ENCODE results near the gene DMRTA2. TPM values are rescaled to one million over a fixed set of nuclear protein-coding genes. Genes with fewer than 3 reads are reported as not detected.
A peak's percentile ranks its signal among the peaks of the same experiment; 100 is the strongest.

The DMRTA2 gene
- total RNA-seq, 1 donor from 2014 or later, result not detected

DNA sequence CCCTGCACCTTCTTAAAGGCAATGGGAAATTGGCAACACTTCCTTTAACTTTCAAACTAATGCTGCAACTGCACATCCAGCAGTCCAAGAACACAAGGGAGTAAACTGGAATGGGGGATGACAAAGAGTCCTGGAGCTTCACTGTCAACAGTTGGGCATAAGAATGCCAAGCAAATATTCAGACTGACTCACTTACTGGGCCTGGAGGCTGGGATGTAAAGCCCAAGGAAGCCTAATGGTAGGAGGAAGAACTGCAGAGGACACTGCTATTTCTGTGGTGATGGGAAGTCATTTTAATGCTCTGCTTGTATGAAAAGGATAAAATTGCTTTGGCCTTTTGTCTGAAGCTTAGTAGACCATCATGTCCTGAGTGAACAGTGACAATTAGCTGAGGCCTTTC is 15.7 kb upstream of the DMRTA2 start:
- no peaks in the 10 kb centered on the region for H3K9me3 Mint-ChIP-seq (ENCODE audit: unreplicated experiment)
- no peak overlapping the region for H3K27ac Mint-ChIP-seq (ENCODE audit: unreplicated experiment)
- no peak overlapping the region for H3K4me3 Mint-ChIP-seq (ENCODE audit: unreplicated experiment)
- peaks cover 10% of the 10 kb centered on the region for H3K36me3 Mint-ChIP-seq (ENCODE audit: low read depth, unreplicated experiment)
- TF ChIP-seq, protein P1, sequence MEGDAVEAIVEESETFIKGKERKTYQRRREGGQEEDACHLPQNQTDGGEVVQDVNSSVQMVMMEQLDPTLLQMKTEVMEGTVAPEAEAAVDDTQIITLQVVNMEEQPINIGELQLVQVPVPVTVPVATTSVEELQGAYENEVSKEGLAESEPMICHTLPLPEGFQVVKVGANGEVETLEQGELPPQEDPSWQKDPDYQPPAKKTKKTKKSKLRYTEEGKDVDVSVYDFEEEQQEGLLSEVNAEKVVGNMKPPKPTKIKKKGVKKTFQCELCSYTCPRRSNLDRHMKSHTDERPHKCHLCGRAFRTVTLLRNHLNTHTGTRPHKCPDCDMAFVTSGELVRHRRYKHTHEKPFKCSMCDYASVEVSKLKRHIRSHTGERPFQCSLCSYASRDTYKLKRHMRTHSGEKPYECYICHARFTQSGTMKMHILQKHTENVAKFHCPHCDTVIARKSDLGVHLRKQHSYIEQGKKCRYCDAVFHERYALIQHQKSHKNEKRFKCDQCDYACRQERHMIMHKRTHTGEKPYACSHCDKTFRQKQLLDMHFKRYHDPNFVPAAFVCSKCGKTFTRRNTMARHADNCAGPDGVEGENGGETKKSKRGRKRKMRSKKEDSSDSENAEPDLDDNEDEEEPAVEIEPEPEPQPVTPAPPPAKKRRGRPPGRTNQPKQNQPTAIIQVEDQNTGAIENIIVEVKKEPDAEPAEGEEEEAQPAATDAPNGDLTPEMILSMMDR (IDR thresholded peaks at IDR 0.05; ENCODE audit: unreplicated experiment), result peak; percentile 20
- peaks cover 2% of the 10 kb centered on the region for H3K4me1 Mint-ChIP-seq (ENCODE audit: unreplicated experiment)
- DNase-seq (ENCODE audit: low spot score), result no peak
- peaks cover 4% of the 10 kb centered on the region for H3K27me3 Mint-ChIP-seq (ENCODE audit: unreplicated experiment)

DNA sequence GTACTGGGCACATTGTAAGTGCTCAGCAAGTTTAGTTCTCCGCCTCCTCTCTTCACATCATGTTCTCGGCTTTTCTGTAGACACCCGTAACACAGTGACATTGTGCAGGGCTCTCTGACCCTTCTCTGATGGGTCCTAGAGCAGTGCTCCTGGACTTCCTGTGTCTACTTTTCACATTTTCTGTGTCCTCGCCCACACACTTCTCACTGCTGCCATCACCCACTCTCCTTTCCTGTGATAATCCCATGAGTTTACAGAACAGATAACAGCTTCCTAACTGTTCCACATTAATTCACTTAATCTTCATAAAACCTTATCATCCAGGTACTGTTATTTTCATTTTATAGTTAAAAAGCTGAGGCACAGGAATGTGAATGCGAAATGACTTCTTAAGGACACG is 13.2 kb upstream of the DMRTA2 start:
- Mint-ChIP-seq H3K4me3 (ENCODE audit: unreplicated experiment) (no peak overlapping the region), H3K27ac (ENCODE audit: unreplicated experiment) (no peak overlapping the region), H3K36me3 (ENCODE audit: low read depth, unreplicated experiment) (peaks cover 12% of the 10 kb centered on the region), H3K27me3 (ENCODE audit: unreplicated experiment) (peaks cover 14% of the 10 kb centered on the region), H3K9me3 (ENCODE audit: unreplicated experiment) (no peaks in the 10 kb centered on the region), H3K4me1 (ENCODE audit: unreplicated experiment) (no peaks in the 10 kb centered on the region)
- TF ChIP-seq, protein P1 (IDR thresholded peaks at IDR 0.05; ENCODE audit: unreplicated experiment), result no peak
- no peak for DNase-seq (ENCODE audit: low spot score)

DNA sequence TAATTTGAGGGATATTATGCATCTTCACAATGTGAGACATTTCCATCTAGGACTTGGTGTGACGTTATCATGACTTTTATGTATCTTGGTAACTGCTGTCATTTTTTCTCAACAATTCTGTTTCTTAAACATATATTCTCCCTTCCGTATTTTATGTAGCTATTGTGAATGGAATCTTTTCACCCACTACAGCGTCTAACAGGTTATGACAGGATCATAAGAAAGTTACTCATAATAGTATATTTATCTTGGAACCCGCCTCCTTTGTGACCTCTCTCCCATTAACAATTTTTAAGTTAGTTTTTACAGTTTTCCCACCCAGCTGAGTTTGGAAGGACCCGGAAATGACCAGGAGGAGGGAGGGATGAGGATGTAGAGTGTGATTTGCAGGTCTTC is 6.8 kb upstream of the DMRTA2 start:
- H3K27me3 Mint-ChIP-seq (ENCODE audit: unreplicated experiment), result peaks cover 32% of the 10 kb centered on the region
- no peak overlapping the region for H3K27ac Mint-ChIP-seq (ENCODE audit: unreplicated experiment)
- no peak for DNase-seq (ENCODE audit: low spot score)
- H3K4me1 Mint-ChIP-seq (ENCODE audit: unreplicated experiment), result peaks cover 28% of the 10 kb centered on the region
- TF ChIP-seq, protein P1 (IDR thresholded peaks at IDR 0.05; ENCODE audit: unreplicated experiment), result no peak
- H3K4me3 Mint-ChIP-seq (ENCODE audit: unreplicated experiment), result no peak overlapping the region
- no peaks in the 10 kb centered on the region for H3K9me3 Mint-ChIP-seq (ENCODE audit: unreplicated experiment)
- peaks cover 8% of the 10 kb centered on the region for H3K36me3 Mint-ChIP-seq (ENCODE audit: low read depth, unreplicated experiment)

DNA sequence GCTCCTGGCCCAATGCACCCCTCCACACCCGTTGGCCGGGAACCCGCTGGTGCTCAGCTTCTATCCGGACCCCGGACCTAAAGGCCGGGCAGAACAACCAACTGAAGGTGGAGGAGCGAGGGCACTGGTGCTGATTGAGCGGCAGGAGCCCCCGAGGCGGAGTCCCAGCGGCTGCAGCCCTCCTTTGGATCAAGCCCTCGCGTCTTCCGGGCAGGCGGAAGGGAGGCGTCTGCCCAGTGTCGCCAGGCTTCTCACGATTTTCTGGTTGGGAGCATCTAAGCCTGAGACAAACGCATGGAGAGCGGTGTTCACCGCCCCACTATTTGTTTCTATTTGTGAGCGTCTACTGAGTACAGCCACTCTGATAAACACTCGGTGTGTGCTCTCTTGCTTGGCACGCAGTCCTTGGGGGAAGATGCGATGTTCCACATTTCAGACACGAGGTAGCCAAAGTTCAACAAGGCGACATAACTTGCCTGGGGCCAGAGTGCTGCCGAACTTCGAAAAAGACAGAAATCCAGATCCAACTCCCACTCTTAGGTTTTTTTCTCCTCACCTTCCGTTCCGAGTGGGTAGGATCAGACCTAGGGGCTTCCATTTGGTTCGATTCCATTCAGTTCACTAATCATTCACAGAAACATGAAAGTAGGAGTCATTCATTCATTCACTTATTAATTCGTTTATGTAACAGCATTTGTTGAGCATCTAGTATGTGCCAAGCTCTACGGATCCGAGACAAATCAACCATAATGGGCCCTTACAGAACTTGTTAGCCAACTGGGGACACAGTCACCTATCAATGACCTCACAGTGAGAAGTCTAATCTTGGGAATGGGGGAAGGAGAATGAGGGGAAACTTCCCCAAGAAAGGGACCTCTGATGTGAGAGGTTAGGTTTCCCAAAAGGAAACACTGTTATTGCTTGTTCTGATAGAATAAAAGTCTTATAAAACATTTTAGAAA is 4.9 kb upstream of the DMRTA2 start:
- DNase-seq (ENCODE audit: low spot score), result peak; percentile 33
- H3K9me3 Mint-ChIP-seq (ENCODE audit: unreplicated experiment), result no peaks in the 10 kb centered on the region
- peaks cover 9% of the 10 kb centered on the region for H3K36me3 Mint-ChIP-seq (ENCODE audit: low read depth, unreplicated experiment)
- peak overlapping the region; percentile 50 for H3K4me3 Mint-ChIP-seq (ENCODE audit: unreplicated experiment)
- H3K27me3 Mint-ChIP-seq (ENCODE audit: unreplicated experiment), result peaks cover 38% of the 10 kb centered on the region
- TF ChIP-seq, protein P1 (IDR thresholded peaks at IDR 0.05; ENCODE audit: unreplicated experiment), result no peak
- H3K4me1 Mint-ChIP-seq (ENCODE audit: unreplicated experiment), result peaks cover 38% of the 10 kb centered on the region
- H3K27ac Mint-ChIP-seq (ENCODE audit: unreplicated experiment), result no peak overlapping the region
